Mesenteric fat pad (tissue), 1 donor: ENCODE results near the gene BTNL3. TPM values are rescaled to one million over a fixed set of nuclear protein-coding genes. Genes with fewer than 3 reads are reported as not detected.
A peak's percentile ranks its signal among the peaks of the same experiment; 100 is the strongest.

Source experiments
- DNase-seq: peaks from one replicate; pipeline ENCODE4 v3.0.0-alpha.2; 2020; ENCODE audit warnings: low spot score
- microRNA-seq: library from miRNA; unstranded; fragments of <30 nt; microRNA quantifications from one replicate; pipeline ENCODE4 v1.2.0, GENCODE V29; 2020; ENCODE audit warnings: borderline number of aligned reads
- total RNA-seq: library from RNA; stranded (reverse); fragmentation: NEBNext Ultra II Directional; extraction: Animal tissue kit (Norgen Biotek cat#: 25700); gene quantifications from one replicate; pipeline ENCODE4 v1.2.1, GENCODE V29; 2021
- donor health status: DM: yes; HTN: yes; CAD: no.

Gene BTNL3
- total RNA-seq, 1 donor from 2014 or later, result 0.29 TPM

GRCh38 chr5:181045857-181046256 is 57.2 kb downstream of the BTNL3 start:
- DNase-seq, result peak; percentile 80

GRCh38 chr5:181047288-181047687 is 58.6 kb downstream of the BTNL3 start:
- no peak for DNase-seq

GRCh38 chr5:181047921-181048320 is 59.3 kb downstream of the BTNL3 start:
- DNase-seq, result peak; percentile 59

GRCh38 chr5:181050016-181050415 is 61.4 kb downstream of the BTNL3 start:
- no peak for DNase-seq

- DNase-seq, result no peak
These were observed 63.4 kb downstream of the BTNL3 start for GRCh38 chr5:181051841-181052671.

GRCh38 chr5:181052672-181053487 is 64.2 kb downstream of the BTNL3 start:
- DNase-seq, result no peak

GRCh38 chr5:181053488-181054121 is 65.0 kb downstream of the BTNL3 start:
- DNase-seq, result no peak

- DNase-seq, result no peak
These were observed 65.5 kb downstream of the BTNL3 start for GRCh38 chr5:181054138-181054537.

GRCh38 chr5:181054871-181055459 is 66.3 kb downstream of the BTNL3 start:
- DNase-seq, result no peak

Small RNAs within 50 kb of the gene (microRNA-seq; reads per million reads assigned to microRNA genes)
- not detected for gene MIR8089

Other genes starting within 250 kb of the BTNL3 start
- not detected for gene OR2Y1, start 248.8 kb upstream of the BTNL3 start, total RNA-seq
- gene MGAT1, start 186.0 kb upstream of the BTNL3 start, total RNA-seq, result 380 TPM
- 9.1 TPM for gene ZFP62, start 127.6 kb upstream of the BTNL3 start, total RNA-seq
- 0.96 TPM for gene BTNL8, start 89.7 kb upstream of the BTNL3 start, total RNA-seq
- gene BTNL9, start 51.4 kb downstream of the BTNL3 start, total RNA-seq, result 407 TPM
- gene OR2V1, start 142.3 kb downstream of the BTNL3 start, total RNA-seq, result not detected
- not detected for gene OR2V2, start 158.7 kb downstream of the BTNL3 start, total RNA-seq
- 3.0 TPM for gene TRIM7, start 216.3 kb downstream of the BTNL3 start, total RNA-seq
- gene TRIM41, start 234.4 kb downstream of the BTNL3 start, total RNA-seq, result 22.1 TPM